A549 (cell line): Measurements from ENCODE around the gene HPGDS. TPM values are rescaled to one million over a fixed set of nuclear protein-coding genes. Genes with fewer than 3 reads are reported as not detected.

Experiments
- ATAC-seq, 2 experiments: fragments of 200-7000 bp in 1 of 2; fragments of >200 bp in 1 of 2; cut with Nextera tagmentation in 1 of 2; cut with Tn5 transposase in 1 of 2; 3 replicates each; pipeline versions ENCODE4 v1.8.0 to v1.9.1; 2018 to 2020; ENCODE audit warnings: mild to moderate bottlenecking in 1 of 2, moderate library complexity in 1 of 2
- CTCF ChIA-PET: fragments of 300-600 bp; sonication (Branson Sonifier 250); formaldehyde crosslinking; extraction: SDS; loops from one replicate; lab custom pipeline; 2021; ENCODE audit warnings: antibody characterized with exemption, inconsistent platforms; lab: Yijun Ruan, JAX
- POLR2A ChIA-PET: fragments of 350-600 bp; formaldehyde crosslinking; extraction: SDS; loops from one replicate; lab custom pipeline; 2021; ENCODE audit warnings: antibody characterized with exemption, inconsistent platforms; lab: Yijun Ruan, JAX
- DNase-seq, 2 experiments: peaks; one replicate each; pipeline versions ENCODE4 v3.0.0 to v3.0.0-alpha.2; 2011 to 2016; ENCODE audit warnings: low read depth in 1 of 2, low spot score in 1 of 2
- FAIRE-seq: peaks from 2 replicates; lab custom pipeline; 2011; peaks lifted over from hg19 to GRCh38; lab: Jason Lieb, UNC
- H3K27ac ChIP-seq, 2 experiments: fragments of >200 bp; sonication (Bioruptor Twin); formaldehyde crosslinking; 3 replicates each; pipeline ENCODE4 v1.5.1; 2016 to 2017
- H3K4me1 ChIP-seq: fragments of >200 bp; sonication (Bioruptor Twin); formaldehyde crosslinking; 3 replicates; pipeline ENCODE4 v1.6.1; 2016
- H3K4me2 ChIP-seq: fragments of >200 bp; sonication (Bioruptor Twin); formaldehyde crosslinking; 3 replicates; pipeline ENCODE4 v1.6.1; 2016
- H3K4me3 ChIP-seq: fragments of >200 bp; sonication (Bioruptor Twin); formaldehyde crosslinking; 3 replicates; pipeline ENCODE4 v1.5.1; 2016
- H3K9me3 ChIP-seq: fragments of >200 bp; sonication (Bioruptor Twin); formaldehyde crosslinking; 3 replicates; pipeline ENCODE4 v1.6.1; 2016
- CBX2 ChIP-seq: fragments of 200-600 bp; sonication (generic); IDR thresholded peaks from 2 replicates; pipeline ENCODE4 v1.6.1; 2016; ENCODE audit warnings: low read depth, mild to moderate bottlenecking, borderline replicate concordance
- CBX8 ChIP-seq: fragments of 200-600 bp; sonication (generic); IDR thresholded peaks from 2 replicates; pipeline ENCODE4 v1.6.1; 2016
- CHD4 ChIP-seq: fragments of 200-600 bp; sonication (generic); IDR thresholded peaks from 2 replicates; pipeline ENCODE4 v1.6.1; 2016; ENCODE audit warnings: antibody characterized with exemption, mild to moderate bottlenecking, borderline replicate concordance
- ESRRA ChIP-seq: fragments of 150-350 bp; IDR thresholded peaks from 2 replicates; pipeline ENCODE4 v1.6.1; 2014; ENCODE audit warnings: mild to moderate bottlenecking, low read length, borderline replicate concordance
- FOSB ChIP-seq: fragments of 250-450 bp; sonication (Bioruptor Pico); IDR thresholded peaks from 2 replicates; pipeline ENCODE4 v1.5.0; 2020; ENCODE audit warnings: mild to moderate bottlenecking, moderate library complexity
- FOXS1 ChIP-seq: fragments of 250-450 bp; sonication (Bioruptor Pico); IDR thresholded peaks from 2 replicates; pipeline ENCODE4 v1.5.0; 2020; ENCODE audit warnings: mild to moderate bottlenecking, moderate library complexity
- HEYL ChIP-seq: fragments of 250-450 bp; sonication (Bioruptor Pico); IDR thresholded peaks from 2 replicates; pipeline ENCODE4 v1.8.0; 2021; ENCODE audit warnings: mild to moderate bottlenecking, moderate library complexity
- JUNB ChIP-seq: fragments of >200 bp; sonication (Bioruptor Twin); formaldehyde crosslinking; IDR thresholded peaks from 2 replicates; pipeline ENCODE4 v1.6.1; 2016
- KDM1A ChIP-seq: fragments of 200-600 bp; sonication (generic); IDR thresholded peaks from 2 replicates; pipeline ENCODE4 v1.6.1; 2016; ENCODE audit warnings: low read depth, mild to moderate bottlenecking
- MAFK ChIP-seq: fragments of 450-650 bp; IDR thresholded peaks from 2 replicates; pipeline ENCODE4 v1.6.1; 2014; ENCODE audit not compliant: partially characterized antibody
- NFE2L2 ChIP-seq: fragments of 150-350 bp; conservative IDR thresholded peaks from 2 replicates; pipeline ENCODE4 v1.6.1; 2014; ENCODE audit warnings: low read length
- NR3C1 ChIP-seq: fragments of >200 bp; sonication (Bioruptor Twin); formaldehyde crosslinking; IDR thresholded peaks from 3 replicates; pipeline ENCODE4 v1.6.1; 2017
- POLR2A ChIP-seq: IDR thresholded peaks from 2 replicates; pipeline ENCODE4 v1.6.1; 2012; ENCODE audit warnings: mild to moderate bottlenecking, low read length
- POLR2AphosphoS2 ChIP-seq: conservative IDR thresholded peaks from 2 replicates; pipeline ENCODE4 v1.6.1; 2012; ENCODE audit warnings: low read length, improper control_type of control experiment, inconsistent platforms
- RAD21 ChIP-seq, 2 experiments: fragments of >200 bp in 1 of 2; sonication (Bioruptor Twin) in 1 of 2; formaldehyde crosslinking in 1 of 2; IDR thresholded peaks in 1 of 2; conservative IDR thresholded peaks in 1 of 2; 2 replicates in 1 of 2; 3 replicates in 1 of 2; pipeline ENCODE4 v1.6.1; 2012 to 2018; ENCODE audit warnings: inconsistent platforms in 1 of 2
- RNF2 ChIP-seq: fragments of 200-600 bp; sonication (generic); IDR thresholded peaks from 2 replicates; pipeline ENCODE4 v1.6.1; 2016; ENCODE audit warnings: low read depth, mild to moderate bottlenecking, antibody characterized with exemption, moderate library complexity, borderline replicate concordance
- SMC3 ChIP-seq: fragments of >200 bp; sonication (Bioruptor Twin); formaldehyde crosslinking; IDR thresholded peaks from 3 replicates; pipeline ENCODE4 v1.6.1; 2018; ENCODE audit warnings: inconsistent platforms
- SREBF2 ChIP-seq: fragments of 450-650 bp; IDR thresholded peaks from 2 replicates; pipeline ENCODE4 v1.6.1; 2014; ENCODE audit warnings: mild to moderate bottlenecking, moderate library complexity
- TP53 ChIP-seq: fragments of 250-450 bp; sonication (Bioruptor Pico); IDR thresholded peaks from 2 replicates; pipeline ENCODE4 v1.5.0; 2021; ENCODE audit warnings: mild to moderate bottlenecking, moderate library complexity
- ZC3H11A ChIP-seq: fragments of 450-650 bp; IDR thresholded peaks from 2 replicates; pipeline ENCODE4 v1.6.1; 2014; ENCODE audit warnings: antibody characterized with exemption, mild to moderate bottlenecking
- ZSCAN20 ChIP-seq: fragments of 250-450 bp; sonication (Bioruptor Pico); IDR thresholded peaks from 2 replicates; pipeline ENCODE4 v1.8.0; 2022; ENCODE audit warnings: mild to moderate bottlenecking, moderate library complexity
- WGBS: methylation state at CpG from one replicate; pipeline ENCODE4 v1.1.6; 2017; ENCODE audit errors: missing lambda C conversion rate; 5-methylcytosine and 5-hydroxymethylcytosine counted together
- polyA plus RNA-seq, 4 experiments: library from polyadenylated mRNA; depleted of rRNA in 3 of 4; stranded (reverse); fragments of >200 nt; fragmentation: RNase III in 1 of 4; extraction: RNeasy Plus Mini Kit Qiagen cat#74134 plus additional on column Dnase treatment in 1 of 4; gene quantifications; 2 replicates in 3 of 4; 3 replicates in 1 of 4; pipeline ENCODE4 v1.2.3, GENCODE V29; 2011 to 2017
- TF ChIP-seq, protein P1 (sequence below): fragments of 250-450 bp; sonication (Bioruptor Pico); IDR thresholded peaks from 2 replicates; pipeline ENCODE4 v1.5.0; 2020; ENCODE audit warnings: low read depth, mild to moderate bottlenecking, moderate library complexity
- TF ChIP-seq, protein P2 (sequence below): fragments of 150-350 bp; IDR thresholded peaks from 2 replicates; pipeline ENCODE4 v1.6.1; 2014; ENCODE audit warnings: low read depth, mild to moderate bottlenecking, low read length
- TF ChIP-seq, protein P3 (sequence below): fragments of >200 bp; sonication (Bioruptor Twin); formaldehyde crosslinking; IDR thresholded peaks from 3 replicates; pipeline ENCODE4 v1.5.1; 2016
- TF ChIP-seq, protein P4 (sequence below): IDR thresholded peaks from 2 replicates; pipeline ENCODE4 v1.6.1; 2012
- TF ChIP-seq, protein P5 (sequence below): fragments of >200 bp; sonication (Bioruptor Twin); formaldehyde crosslinking; IDR thresholded peaks from 3 replicates; pipeline ENCODE4 v1.6.1; 2016
- TF ChIP-seq, protein P6 (sequence below): fragments of >200 bp; sonication (Bioruptor Twin); formaldehyde crosslinking; IDR thresholded peaks from 2 replicates; pipeline ENCODE4 v1.6.1; 2016

Gene HPGDS
- polyA plus RNA-seq, 2 of the 4 experiments (the other 2 are of a cell fraction), result not detected

DNA sequence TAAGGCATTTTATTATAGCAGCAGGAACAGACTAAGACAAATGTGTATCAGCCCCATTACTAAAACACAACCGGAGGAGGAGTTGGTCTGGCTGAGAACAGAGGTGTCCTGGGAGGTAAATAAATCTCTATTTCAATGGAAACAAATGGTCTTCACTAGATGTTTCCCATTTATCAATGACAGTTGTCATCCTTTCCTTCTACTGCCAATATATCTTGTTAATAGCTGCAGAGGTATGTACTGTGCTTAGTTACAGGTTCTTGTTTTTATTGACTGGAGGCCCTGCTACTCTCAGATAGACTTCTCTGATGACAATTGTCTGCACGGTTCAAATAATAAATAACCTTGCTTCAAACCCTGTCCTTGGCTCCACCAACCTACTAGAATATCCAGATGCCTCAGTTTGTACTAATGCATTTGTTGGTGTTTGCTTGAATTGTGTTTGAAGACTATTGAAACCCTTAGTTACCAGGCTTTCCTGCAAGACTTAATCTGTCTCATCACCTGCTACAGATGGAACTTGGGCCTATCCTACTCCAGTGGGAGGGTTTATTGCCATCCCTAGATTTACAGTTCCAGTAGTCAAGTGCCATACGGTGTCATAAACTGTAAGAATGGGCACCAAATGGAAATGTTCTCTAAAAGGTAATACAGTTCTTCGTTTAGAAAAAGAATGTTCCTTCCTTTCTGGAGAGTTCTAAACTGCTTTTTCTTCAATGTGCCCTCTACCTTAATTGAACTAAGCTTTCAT lies 29.8 kb upstream of the HPGDS start:
- Histone ChIP-seq H3K9me3 (no peaks in the 10 kb centered on the region), H3K4me1 (no peaks in the 10 kb centered on the region), H3K4me2 (no peak overlapping the region), H3K4me3 (no peak overlapping the region), H3K27ac (no peak overlapping the region)
- DNase-seq (no peak), ATAC-seq (no peak), FAIRE-seq (no peak)
- ChIA-PET CTCF (no interaction called here), POLR2A (no interaction called here)
- TF ChIP-seq SMC3 (no peak), POLR2A (no peak), TP53 (no peak), ZC3H11A (no peak), FOXS1 (CRISPR knock-in tag) (no peak), CBX2 (no peak), FOSB (CRISPR knock-in tag) (no peak), HEYL (CRISPR knock-in tag) (no peak), SREBF2 (no peak), KDM1A (no peak), NFE2L2 (no peak), ESRRA (no peak), POLR2AphosphoS2 (no peak)
- TF ChIP-seq, protein P1, sequence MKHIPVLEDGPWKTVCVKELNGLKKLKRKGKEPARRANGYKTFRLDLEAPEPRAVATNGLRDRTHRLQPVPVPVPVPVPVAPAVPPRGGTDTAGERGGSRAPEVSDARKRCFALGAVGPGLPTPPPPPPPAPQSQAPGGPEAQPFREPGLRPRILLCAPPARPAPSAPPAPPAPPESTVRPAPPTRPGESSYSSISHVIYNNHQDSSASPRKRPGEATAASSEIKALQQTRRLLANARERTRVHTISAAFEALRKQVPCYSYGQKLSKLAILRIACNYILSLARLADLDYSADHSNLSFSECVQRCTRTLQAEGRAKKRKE (CRISPR knock-in tag), result no peak
- TF ChIP-seq, protein P2, sequence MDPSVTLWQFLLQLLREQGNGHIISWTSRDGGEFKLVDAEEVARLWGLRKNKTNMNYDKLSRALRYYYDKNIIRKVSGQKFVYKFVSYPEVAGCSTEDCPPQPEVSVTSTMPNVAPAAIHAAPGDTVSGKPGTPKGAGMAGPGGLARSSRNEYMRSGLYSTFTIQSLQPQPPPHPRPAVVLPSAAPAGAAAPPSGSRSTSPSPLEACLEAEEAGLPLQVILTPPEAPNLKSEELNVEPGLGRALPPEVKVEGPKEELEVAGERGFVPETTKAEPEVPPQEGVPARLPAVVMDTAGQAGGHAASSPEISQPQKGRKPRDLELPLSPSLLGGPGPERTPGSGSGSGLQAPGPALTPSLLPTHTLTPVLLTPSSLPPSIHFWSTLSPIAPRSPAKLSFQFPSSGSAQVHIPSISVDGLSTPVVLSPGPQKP, result no peak
- TF ChIP-seq, protein P3, sequence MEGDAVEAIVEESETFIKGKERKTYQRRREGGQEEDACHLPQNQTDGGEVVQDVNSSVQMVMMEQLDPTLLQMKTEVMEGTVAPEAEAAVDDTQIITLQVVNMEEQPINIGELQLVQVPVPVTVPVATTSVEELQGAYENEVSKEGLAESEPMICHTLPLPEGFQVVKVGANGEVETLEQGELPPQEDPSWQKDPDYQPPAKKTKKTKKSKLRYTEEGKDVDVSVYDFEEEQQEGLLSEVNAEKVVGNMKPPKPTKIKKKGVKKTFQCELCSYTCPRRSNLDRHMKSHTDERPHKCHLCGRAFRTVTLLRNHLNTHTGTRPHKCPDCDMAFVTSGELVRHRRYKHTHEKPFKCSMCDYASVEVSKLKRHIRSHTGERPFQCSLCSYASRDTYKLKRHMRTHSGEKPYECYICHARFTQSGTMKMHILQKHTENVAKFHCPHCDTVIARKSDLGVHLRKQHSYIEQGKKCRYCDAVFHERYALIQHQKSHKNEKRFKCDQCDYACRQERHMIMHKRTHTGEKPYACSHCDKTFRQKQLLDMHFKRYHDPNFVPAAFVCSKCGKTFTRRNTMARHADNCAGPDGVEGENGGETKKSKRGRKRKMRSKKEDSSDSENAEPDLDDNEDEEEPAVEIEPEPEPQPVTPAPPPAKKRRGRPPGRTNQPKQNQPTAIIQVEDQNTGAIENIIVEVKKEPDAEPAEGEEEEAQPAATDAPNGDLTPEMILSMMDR, result no peak
- TF ChIP-seq, protein P4, sequence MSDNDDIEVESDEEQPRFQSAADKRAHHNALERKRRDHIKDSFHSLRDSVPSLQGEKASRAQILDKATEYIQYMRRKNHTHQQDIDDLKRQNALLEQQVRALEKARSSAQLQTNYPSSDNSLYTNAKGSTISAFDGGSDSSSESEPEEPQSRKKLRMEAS, result no peak
- TF ChIP-seq, protein P5, sequence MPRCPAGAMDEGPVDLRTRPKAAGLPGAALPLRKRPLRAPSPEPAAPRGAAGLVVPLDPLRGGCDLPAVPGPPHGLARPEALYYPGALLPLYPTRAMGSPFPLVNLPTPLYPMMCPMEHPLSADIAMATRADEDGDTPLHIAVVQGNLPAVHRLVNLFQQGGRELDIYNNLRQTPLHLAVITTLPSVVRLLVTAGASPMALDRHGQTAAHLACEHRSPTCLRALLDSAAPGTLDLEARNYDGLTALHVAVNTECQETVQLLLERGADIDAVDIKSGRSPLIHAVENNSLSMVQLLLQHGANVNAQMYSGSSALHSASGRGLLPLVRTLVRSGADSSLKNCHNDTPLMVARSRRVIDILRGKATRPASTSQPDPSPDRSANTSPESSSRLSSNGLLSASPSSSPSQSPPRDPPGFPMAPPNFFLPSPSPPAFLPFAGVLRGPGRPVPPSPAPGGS, result no peak
- WGBS, result 75% methylated on average over 4 of the region's 4 CpGs

DNA sequence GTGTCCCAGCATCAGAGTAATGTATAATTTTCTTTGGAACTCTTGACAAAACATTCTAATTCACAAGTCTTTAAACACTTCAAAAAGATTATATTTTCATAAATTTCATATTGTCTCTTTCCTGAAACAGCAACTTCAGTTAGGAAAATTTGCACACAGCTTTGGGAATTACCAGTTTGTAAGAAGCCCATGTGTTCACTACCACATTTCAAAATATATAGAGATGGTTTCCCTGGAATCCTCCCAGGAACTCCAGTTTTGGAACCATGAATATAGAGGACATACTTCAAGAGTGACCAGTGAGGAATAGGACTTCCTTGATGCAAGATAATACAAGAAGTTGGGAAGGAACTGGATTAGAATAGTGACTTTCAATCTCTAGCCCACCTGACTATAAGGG lies 28.7 kb upstream of the HPGDS start:
- TF ChIP-seq RNF2 (no peak), RAD21 (conservative IDR thresholded peaks at IDR 0.05 in 1 of 2, IDR thresholded peaks at IDR 0.05 in 1 of 2) (no peak), CBX8 (no peak), NR3C1 (no peak), ZSCAN20 (no peak), JUNB (no peak), CHD4 (no peak), MAFK (no peak)
- TF ChIP-seq, protein P6, sequence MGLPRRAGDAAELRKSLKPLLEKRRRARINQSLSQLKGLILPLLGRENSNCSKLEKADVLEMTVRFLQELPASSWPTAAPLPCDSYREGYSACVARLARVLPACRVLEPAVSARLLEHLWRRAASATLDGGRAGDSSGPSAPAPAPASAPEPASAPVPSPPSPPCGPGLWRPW, result no peak
- TF ChIP-seq, protein P5, result no peak
- TF ChIP-seq, protein P1 (CRISPR knock-in tag), result no peak
- DNase-seq (no peak), FAIRE-seq (no peak), ATAC-seq (no peak)
- ChIA-PET CTCF (no interaction called here), POLR2A (no interaction called here)
- Histone ChIP-seq H3K4me2 (no peak overlapping the region), H3K27ac (no peak overlapping the region), H3K9me3 (no peaks in the 10 kb centered on the region), H3K4me3 (no peak overlapping the region), H3K4me1 (no peaks in the 10 kb centered on the region)
